Activated T-cell treated with anti-CD3 and anti-CD28 coated beads, Interleukin-2, amount 50 U/mL, for 24 hours (primary cell): Measurements from ENCODE around the gene SPON1.
A peak's percentile ranks its signal among the peaks of the same experiment; 100 is the strongest.

Experiments used
- DNase-seq: peaks from one replicate; pipeline ENCODE4 v3.0.0-alpha.2; 2020
- H3K27ac Mint-ChIP-seq: 2 replicates; pipeline ENCODE4 v1.8.0; 2020; ENCODE audit warnings: mild to moderate bottlenecking, mixed read lengths
- H3K27me3 Mint-ChIP-seq: 2 replicates; pipeline ENCODE4 v1.8.0; 2020; ENCODE audit warnings: mixed read lengths
- H3K36me3 Mint-ChIP-seq: 2 replicates; pipeline ENCODE4 v1.8.0; 2020; ENCODE audit warnings: low read depth, mixed read lengths
- H3K4me1 Mint-ChIP-seq: 2 replicates; pipeline ENCODE4 v1.8.0; 2020; ENCODE audit warnings: low read depth, mixed read lengths
- H3K4me3 Mint-ChIP-seq: 2 replicates; pipeline ENCODE4 v1.8.0; 2020; ENCODE audit warnings: mild to moderate bottlenecking, moderate library complexity, mixed read lengths
- H3K9me3 Mint-ChIP-seq: 2 replicates; pipeline ENCODE4 v1.8.0; 2020; ENCODE audit warnings: mixed read lengths

Gene SPON1

DNA sequence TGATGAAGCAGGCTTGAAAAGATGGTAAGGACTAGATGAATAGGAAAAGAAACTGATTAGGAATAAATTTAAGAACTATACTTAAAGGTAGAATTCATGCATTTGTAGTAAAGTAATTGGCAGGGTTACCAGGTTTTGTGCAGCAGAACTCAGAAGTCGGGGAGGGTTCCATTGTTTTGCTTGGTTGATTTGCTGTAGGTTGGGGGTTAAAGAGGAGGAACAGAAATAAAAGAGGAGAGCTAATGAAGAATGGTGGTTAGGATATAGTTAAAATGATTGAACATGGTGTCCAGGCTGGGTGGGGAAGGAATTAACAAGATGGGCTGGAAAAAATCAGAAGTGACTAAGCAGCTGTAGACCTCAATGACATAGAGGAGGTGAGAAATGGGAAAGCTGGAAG is 5.5 kb upstream of the SPON1 start:
- H3K36me3 Mint-ChIP-seq: no peaks in the 10 kb centered on the region
- DNase-seq: no peak
- no peak overlapping the region for H3K4me3 Mint-ChIP-seq
- H3K27me3 Mint-ChIP-seq: peaks cover 20% of the 10 kb centered on the region
- no peaks in the 10 kb centered on the region for H3K9me3 Mint-ChIP-seq
- peaks cover 3% of the 10 kb centered on the region for H3K4me1 Mint-ChIP-seq
- no peak overlapping the region for H3K27ac Mint-ChIP-seq

DNA sequence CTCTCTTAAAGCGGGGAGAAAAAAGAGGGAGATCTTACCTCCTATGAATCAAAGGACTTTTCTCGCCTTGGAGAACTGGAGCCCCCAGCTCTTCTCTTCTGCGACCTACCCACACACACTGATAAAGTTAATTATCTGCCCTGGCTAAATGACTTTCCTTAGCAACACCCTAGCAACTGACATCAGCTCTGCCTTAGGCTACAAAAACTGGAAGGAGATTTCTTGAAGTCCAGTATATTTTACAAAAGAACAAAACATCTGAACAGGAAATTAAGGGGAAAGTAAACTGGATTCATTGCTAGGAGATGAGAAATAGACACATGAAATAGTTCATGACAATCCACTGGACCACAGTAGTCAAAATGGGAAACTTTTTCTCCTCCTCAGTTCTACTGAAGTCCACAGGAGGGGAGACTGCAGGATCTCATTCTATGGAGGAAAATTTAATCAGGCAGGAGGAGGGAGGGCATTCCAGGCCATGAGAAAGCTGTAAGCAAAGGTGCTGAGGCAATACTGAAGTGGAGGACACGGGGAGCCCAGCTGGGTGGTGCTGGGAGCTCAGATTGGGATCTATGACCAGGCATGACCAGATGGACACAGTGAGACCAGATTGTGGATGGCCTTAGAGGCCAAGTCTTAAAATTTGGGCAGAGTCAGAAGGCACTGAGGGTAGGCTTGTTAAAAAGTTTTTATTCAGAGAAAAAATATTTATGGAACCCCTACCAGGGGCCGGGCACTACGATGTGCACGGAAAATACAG is 3.7 kb upstream of the SPON1 start:
- DNase-seq: no peak
- H3K36me3 Mint-ChIP-seq: no peaks in the 10 kb centered on the region
- peaks cover 8% of the 10 kb centered on the region for H3K4me1 Mint-ChIP-seq
- no peak overlapping the region for H3K4me3 Mint-ChIP-seq
- H3K27me3 Mint-ChIP-seq: peaks cover 33% of the 10 kb centered on the region
- no peak overlapping the region for H3K27ac Mint-ChIP-seq
- H3K9me3 Mint-ChIP-seq: no peaks in the 10 kb centered on the region

DNA sequence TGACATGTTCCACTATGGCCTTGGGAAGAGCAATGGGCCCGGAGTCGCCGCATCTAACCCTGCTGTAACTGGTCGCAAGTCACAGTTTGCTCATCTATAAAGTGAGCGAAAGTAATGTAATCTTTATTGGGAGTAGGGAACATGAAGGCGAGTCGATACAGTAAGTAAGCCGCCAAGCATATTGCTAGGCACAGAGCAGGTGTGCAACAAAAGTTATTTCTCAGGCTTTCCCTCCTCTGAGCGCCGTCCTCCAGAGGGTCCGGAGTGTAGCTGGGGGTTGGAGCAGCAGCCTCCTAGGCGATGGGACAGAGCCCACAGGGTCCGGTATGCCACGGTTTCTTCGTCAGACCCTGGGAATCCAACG is 343 bp upstream of the SPON1 start:
- peaks cover 17% of the 10 kb centered on the region for H3K4me1 Mint-ChIP-seq
- peaks cover 64% of the 10 kb centered on the region for H3K27me3 Mint-ChIP-seq
- H3K9me3 Mint-ChIP-seq: no peaks in the 10 kb centered on the region
- no peak overlapping the region for H3K27ac Mint-ChIP-seq
- no peak for DNase-seq
- H3K4me3 Mint-ChIP-seq: peak overlapping the region; percentile 43
- no peaks in the 10 kb centered on the region for H3K36me3 Mint-ChIP-seq

DNA sequence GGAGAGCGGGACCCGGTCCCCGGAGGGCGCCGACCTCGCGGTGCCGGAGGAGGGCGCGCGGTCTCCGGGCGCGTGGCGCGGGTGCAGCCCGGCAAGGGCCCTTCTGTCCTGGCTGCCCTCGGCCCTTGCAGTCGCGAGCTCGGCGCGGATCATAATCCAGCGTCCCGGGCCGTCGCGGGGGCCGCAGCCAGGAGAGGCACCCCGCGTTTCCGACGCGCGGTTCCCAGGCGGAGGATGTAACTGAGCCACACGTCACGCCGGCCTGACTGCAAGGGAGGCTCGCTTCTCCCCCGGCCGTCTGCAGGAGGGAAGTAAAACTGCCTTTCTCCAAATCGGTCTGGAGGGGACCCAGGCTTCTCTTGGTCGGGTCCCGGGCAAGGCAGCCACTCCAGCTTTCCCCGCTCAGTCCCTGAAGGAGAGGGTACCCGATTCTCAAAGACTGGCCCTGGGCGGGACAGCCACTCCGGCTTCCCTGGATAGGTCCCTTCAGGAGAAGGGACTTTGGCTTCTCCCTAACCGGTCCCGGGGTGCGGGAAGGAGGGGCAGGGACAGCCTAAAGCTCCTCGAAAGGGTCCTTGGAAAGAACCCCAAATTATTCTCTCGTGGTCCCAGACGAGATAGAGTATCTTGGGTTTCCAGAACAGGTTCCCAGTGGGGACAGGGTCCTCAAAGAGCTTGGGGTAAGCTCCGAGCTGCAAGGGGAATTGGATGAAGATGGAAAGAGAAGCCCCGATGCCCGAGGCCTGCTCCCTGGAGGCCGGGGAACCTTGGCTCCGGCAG is 836 bp downstream of the SPON1 start:
- peak overlapping the region; percentile 69 for H3K4me3 Mint-ChIP-seq
- H3K4me1 Mint-ChIP-seq: peaks cover 17% of the 10 kb centered on the region
- DNase-seq: peak; percentile 62
- H3K27me3 Mint-ChIP-seq: peaks cover 64% of the 10 kb centered on the region
- H3K36me3 Mint-ChIP-seq: no peaks in the 10 kb centered on the region
- H3K27ac Mint-ChIP-seq: no peak overlapping the region
- H3K9me3 Mint-ChIP-seq: no peaks in the 10 kb centered on the region

DNA sequence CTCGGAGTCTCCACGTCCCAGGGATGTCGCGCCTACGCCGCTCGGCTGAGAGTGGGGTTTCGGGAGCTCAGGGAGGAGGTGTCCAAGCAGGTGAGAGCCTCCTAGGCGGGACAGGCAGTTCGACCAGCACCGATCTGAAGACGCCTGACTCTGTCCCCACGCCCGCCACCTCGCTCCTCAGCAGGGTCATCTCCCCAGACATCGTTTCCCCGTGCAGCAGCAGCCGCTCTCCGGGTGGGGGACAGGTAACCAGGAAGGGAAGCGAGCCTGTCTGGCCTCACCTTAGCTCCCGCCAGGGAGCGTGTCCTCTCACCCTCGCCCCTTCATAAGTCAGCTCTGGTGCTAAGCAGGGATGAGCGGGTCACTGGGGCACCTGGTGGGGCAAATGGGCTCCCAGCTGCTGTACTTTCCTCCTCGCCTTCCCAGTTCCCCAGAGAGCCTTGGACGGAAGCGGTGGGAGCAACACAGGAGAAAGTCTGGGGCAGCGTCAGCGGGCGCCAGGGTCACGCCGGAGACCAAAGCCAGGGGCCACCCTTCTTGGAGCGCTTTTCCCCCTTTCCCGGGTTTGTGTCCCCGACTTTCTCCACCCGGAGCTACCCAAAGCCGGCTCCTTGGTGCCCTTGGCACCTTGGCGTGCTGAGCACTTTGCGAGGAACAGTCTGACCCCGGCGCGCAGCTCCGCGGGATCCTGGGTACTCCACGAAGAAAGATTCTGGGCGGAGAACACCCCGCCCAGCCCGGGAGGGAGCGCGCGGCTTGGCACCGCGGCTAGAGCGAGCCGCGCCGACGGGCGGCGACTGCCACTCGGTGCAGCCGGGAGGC is 1.6 kb downstream of the SPON1 start:
- Mint-ChIP-seq H3K27ac (no peak overlapping the region), H3K36me3 (no peaks in the 10 kb centered on the region), H3K4me3 (peak overlapping the region; percentile 69), H3K9me3 (no peaks in the 10 kb centered on the region), H3K4me1 (peaks cover 23% of the 10 kb centered on the region), H3K27me3 (peaks cover 64% of the 10 kb centered on the region)
- peak; percentile 56 for DNase-seq

DNA sequence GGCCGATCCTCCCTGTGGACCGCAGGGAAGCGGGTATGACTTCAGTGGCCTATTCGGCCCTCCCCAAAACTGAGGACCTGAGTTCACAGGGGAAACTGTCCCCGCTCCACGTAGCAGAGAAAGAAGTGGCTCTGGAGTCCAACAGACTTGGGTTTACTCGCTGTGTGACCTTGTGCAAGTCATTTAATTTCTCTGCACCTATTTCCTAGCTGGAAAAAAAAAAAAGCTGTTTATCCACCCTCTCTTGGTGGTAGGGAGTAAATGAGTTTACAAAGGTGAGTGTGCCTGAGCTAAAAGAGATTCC is 2.2 kb downstream of the SPON1 start:
- Mint-ChIP-seq H3K4me3 (no peak overlapping the region), H3K27ac (no peak overlapping the region), H3K4me1 (peaks cover 29% of the 10 kb centered on the region), H3K27me3 (peaks cover 62% of the 10 kb centered on the region), H3K36me3 (no peaks in the 10 kb centered on the region), H3K9me3 (no peaks in the 10 kb centered on the region)
- DNase-seq: no peak

DNA sequence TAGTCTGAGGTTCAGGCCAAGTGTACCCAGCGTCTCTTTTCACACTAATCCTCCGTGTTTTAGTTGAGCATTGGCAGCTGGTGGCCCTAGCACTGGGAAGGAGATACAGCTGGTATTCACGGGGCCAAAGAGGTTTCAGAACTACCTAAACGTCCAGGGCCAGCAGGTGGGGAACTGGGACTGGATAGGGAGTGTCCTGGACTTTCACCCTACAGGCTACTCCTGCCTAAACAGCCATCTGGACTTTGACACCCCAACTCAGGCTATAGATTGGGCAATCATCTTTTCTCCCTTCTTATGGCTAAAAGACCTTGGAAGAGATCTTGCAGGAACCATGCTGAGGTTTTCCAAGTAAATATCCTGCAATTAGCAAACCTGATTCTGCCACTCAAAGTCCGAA is 2.8 kb downstream of the SPON1 start:
- DNase-seq: no peak
- no peaks in the 10 kb centered on the region for H3K9me3 Mint-ChIP-seq
- H3K36me3 Mint-ChIP-seq: no peaks in the 10 kb centered on the region
- no peak overlapping the region for H3K27ac Mint-ChIP-seq
- H3K4me3 Mint-ChIP-seq: no peak overlapping the region
- peaks cover 57% of the 10 kb centered on the region for H3K27me3 Mint-ChIP-seq
- H3K4me1 Mint-ChIP-seq: peaks cover 31% of the 10 kb centered on the region

DNA sequence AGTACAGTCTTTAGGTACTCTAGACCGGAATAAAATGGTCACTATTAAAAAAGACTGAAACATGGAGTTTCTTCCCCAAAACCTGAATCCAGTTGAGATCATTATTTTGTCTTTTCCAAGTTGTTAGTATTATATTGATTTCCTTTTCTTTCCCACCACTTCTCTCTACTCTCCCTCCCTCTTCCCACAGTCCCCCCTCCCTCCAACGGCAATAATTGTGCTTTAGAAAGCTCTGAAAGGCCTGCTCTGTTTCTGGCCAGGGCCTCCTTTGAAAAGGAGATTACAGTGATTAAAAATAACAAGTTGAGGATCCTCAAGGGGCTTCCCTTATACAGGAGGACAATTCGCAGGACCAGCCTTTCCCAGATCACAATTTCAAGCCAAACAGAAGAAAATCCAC is 3.5 kb downstream of the SPON1 start:
- Mint-ChIP-seq H3K9me3 (no peaks in the 10 kb centered on the region), H3K27ac (no peak overlapping the region), H3K27me3 (peaks cover 52% of the 10 kb centered on the region), H3K4me3 (no peak overlapping the region), H3K4me1 (peaks cover 31% of the 10 kb centered on the region), H3K36me3 (no peaks in the 10 kb centered on the region)
- no peak for DNase-seq

DNA sequence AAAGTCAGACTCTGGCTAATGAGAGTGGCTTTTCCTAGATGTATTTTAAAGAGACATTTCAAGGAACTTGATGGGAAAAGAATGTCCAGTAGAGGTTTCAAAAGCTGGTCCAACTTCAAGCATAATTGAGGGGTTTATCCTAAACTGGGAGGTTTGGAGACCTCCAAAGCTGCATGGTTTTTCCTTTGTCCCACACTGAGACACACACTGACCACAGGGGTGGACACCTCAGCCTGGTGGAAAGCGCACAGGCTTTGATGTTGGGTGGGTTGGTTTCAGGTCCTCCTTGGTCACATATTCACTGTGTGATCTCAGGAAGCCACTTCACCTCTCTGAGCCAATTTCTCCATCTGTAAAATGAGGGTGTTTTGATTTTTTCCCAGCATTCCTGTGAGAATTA is 4.0 kb downstream of the SPON1 start:
- Mint-ChIP-seq H3K36me3 (no peaks in the 10 kb centered on the region), H3K27me3 (peaks cover 47% of the 10 kb centered on the region), H3K27ac (no peak overlapping the region), H3K9me3 (no peaks in the 10 kb centered on the region), H3K4me3 (no peak overlapping the region), H3K4me1 (peaks cover 31% of the 10 kb centered on the region)
- no peak for DNase-seq

DNA sequence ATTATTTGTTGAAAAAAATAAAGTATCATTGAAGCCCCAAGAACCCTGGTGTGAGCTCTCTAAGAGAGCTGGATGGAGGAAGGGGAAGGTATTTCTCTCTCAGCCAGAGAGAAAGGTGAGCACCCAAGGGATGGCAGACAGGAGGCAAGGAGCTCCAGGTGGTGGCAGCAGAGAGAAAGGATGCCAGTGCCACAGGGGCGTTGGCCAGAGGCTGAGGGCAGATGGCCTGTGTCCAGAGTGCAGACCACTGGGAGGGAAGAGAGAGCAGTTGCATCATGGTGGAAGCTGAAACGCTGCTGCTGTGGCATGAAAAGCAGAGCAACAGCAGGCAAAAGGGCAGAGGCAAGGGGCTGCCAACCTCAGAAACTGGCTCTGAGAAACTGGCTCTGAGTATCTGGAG is 8.5 kb downstream of the SPON1 start:
- DNase-seq: no peak
- H3K36me3 Mint-ChIP-seq: no peaks in the 10 kb centered on the region
- H3K27ac Mint-ChIP-seq: no peak overlapping the region
- peaks cover 11% of the 10 kb centered on the region for H3K27me3 Mint-ChIP-seq
- peaks cover 27% of the 10 kb centered on the region for H3K4me1 Mint-ChIP-seq
- H3K9me3 Mint-ChIP-seq: no peaks in the 10 kb centered on the region
- no peak overlapping the region for H3K4me3 Mint-ChIP-seq

DNA sequence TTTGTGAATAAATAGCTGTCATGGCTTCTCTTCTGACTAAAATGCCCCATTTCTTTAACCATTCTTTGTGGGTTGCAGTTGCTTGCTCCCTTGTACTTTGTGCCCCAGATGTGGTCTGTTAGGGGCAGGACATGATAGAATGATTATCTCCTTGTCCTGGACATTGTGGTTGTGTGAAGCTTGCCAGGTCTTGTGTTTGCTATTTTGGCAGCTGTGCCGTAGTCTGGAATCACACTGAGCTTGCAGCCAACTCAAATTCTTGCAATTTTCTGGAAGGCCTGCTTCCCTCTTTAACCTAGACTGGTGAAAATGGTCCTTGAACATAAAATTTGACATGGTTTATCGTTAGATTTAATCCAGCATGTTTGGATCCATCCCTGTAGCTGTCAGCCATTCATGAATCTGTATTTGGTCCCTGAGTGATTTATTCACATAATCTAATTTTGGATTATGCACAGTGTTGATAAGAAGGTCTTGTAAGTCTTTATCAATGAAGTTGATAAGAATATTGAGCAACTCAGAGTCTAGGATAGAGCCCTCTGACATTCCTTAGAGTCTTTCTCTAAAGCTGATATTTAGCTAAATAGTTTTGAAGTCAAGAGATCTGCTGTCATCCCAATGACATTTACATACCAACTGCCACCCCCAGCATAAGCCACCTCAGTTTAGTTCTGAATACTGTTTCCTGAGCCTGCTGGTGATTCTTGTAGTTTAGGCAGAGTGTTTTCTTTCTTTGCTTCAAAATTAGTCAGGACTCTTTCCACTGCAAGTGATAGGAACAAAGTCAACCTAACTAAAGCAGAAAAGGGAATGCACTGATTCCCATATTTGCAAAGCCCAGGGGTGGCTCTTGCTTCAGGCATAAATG is 9.8 kb downstream of the SPON1 start:
- no peak overlapping the region for H3K4me3 Mint-ChIP-seq
- H3K27ac Mint-ChIP-seq: peak overlapping the region; percentile 42
- peaks cover 27% of the 10 kb centered on the region for H3K4me1 Mint-ChIP-seq
- H3K36me3 Mint-ChIP-seq: no peaks in the 10 kb centered on the region
- H3K27me3 Mint-ChIP-seq: no peaks in the 10 kb centered on the region
- no peak for DNase-seq
- no peaks in the 10 kb centered on the region for H3K9me3 Mint-ChIP-seq

DNA sequence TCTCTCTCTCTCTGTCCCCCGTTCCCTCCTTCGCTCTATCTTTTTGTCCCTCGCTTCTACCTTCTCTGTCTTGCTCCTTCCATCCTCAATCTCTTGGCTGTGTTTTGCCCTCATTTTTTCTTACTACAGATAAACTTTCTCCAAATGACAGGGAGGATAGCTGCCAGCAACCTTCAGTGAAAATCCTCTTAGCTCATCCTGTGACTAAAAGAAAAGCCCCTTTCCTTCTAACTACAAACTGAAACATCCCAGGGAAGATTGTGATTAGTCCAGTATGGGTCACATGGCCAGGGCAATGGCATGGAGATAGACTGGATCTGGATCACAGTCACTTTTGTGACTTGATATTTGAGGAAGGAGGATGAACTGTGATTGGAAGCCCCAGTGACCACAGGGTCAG is 10.4 kb downstream of the SPON1 start:
- no peak overlapping the region for H3K4me3 Mint-ChIP-seq
- H3K9me3 Mint-ChIP-seq: no peaks in the 10 kb centered on the region
- peak overlapping the region; percentile 42 for H3K27ac Mint-ChIP-seq
- DNase-seq: no peak
- no peaks in the 10 kb centered on the region for H3K36me3 Mint-ChIP-seq
- no peaks in the 10 kb centered on the region for H3K27me3 Mint-ChIP-seq
- peaks cover 27% of the 10 kb centered on the region for H3K4me1 Mint-ChIP-seq

DNA sequence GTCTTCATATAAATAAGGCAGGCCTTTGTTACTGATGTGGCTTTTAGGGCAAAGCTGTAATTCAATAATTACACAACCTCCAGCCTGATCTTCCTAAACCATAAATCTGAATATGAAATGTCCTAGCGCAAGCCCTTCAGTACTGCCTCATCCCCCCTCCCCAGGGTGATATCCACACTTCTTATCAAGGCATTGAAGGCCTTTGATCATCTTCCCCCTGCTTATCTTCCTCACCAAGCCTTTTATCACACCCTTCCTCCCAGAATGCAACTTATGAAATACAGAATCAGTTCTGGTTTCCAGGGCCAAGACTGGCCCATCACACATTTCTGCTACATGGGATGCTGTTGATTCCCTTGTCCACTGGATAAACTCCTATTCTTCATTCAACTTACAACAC is 12.1 kb downstream of the SPON1 start:
- Mint-ChIP-seq H3K27ac (no peak overlapping the region), H3K4me1 (peaks cover 16% of the 10 kb centered on the region), H3K9me3 (no peaks in the 10 kb centered on the region), H3K4me3 (no peak overlapping the region), H3K27me3 (no peaks in the 10 kb centered on the region), H3K36me3 (no peaks in the 10 kb centered on the region)
- no peak for DNase-seq

DNA sequence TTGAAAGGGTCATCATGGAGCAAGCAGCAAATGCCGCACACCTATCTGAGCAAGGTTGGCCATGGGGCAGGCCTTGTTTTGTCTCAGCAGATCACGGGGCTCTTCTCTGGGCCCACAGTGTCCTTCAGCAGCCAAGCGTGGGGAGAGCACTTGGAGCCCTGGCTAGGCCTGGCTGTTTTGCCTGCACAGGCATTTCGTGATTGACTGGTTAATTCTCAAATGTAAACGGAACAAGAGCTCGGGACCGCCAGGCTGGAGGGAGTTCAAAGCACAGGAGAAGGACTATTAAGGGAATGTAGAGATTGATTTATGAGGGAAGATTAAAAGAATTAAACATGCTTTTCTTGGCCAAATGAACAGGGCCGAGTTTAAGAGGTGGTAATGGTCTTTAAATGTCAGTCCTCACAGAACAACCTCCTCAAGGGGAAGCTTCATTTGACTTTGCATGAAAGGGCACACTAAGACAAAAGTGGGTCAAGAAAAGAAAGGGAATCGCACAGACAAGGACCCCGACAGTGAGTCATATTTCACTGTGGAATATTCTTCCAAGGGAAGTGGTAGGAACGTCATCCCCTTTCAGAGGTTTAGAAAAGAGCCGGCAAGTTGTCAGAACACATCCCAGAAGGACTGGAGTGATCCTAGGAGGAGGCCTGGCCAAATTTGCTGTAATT is 20.7 kb downstream of the SPON1 start:
- no peak for DNase-seq
- no peak overlapping the region for H3K27ac Mint-ChIP-seq
- no peaks in the 10 kb centered on the region for H3K36me3 Mint-ChIP-seq
- H3K4me1 Mint-ChIP-seq: no peaks in the 10 kb centered on the region
- no peaks in the 10 kb centered on the region for H3K9me3 Mint-ChIP-seq
- H3K27me3 Mint-ChIP-seq: no peaks in the 10 kb centered on the region
- H3K4me3 Mint-ChIP-seq: no peak overlapping the region
